Keratinocyte (primary cell): Measurements from ENCODE around the gene EIF6. TPM values are rescaled to one million over a fixed set of nuclear protein-coding genes. Genes with fewer than 3 reads are reported as not detected.

ENCODE experiments used
- DNase-seq: peaks from one replicate; pipeline ENCODE4 v3.0.0-alpha.2; 2011; ENCODE audit warnings: low read depth, missing footprints, low spot score
- FAIRE-seq: peaks from 2 replicates; lab custom pipeline; 2011; peaks lifted over from hg19 to GRCh38; lab: Jason Lieb, UNC
- H2AFZ ChIP-seq: 2 replicates; pipeline ENCODE4 v1.6.0; 2012; ENCODE audit warnings: low read length, control low read depth, inconsistent platforms; ENCODE audit not compliant: control insufficient read depth
- H3K27ac ChIP-seq: 2 replicates; pipeline ENCODE4 v1.5.1; 2011; ENCODE audit warnings: low read length; ENCODE audit not compliant: control insufficient read depth, insufficient read depth
- H3K27me3 ChIP-seq: 3 replicates; pipeline ENCODE4 v1.6.0; 2011; ENCODE audit warnings: low read length; ENCODE audit not compliant: control insufficient read depth, insufficient read depth; ENCODE audit errors: extremely low read depth
- H3K36me3 ChIP-seq, 2 experiments: 2 replicates in 1 of 2; 3 replicates in 1 of 2; pipeline ENCODE4 v1.5.1; 2011; ENCODE audit warnings: low read length in 2 of 2, mild to moderate bottlenecking in 1 of 2; ENCODE audit not compliant: control insufficient read depth in 2 of 2, insufficient read depth in 2 of 2; ENCODE audit errors: extremely low read depth in 1 of 2
- H3K4me1 ChIP-seq: 3 replicates; pipeline ENCODE4 v1.5.1; 2011; ENCODE audit warnings: low read length; ENCODE audit not compliant: control insufficient read depth, insufficient read depth; ENCODE audit errors: extremely low read depth
- H3K4me2 ChIP-seq: 3 replicates; pipeline ENCODE4 v1.6.0; 2011; ENCODE audit warnings: low read depth, low read length; ENCODE audit not compliant: control insufficient read depth, insufficient read depth; ENCODE audit errors: extremely low read depth
- H3K4me3 ChIP-seq, 3 experiments: fragments of 200-600 bp in 1 of 3; sonication (generic) in 1 of 3; 2 replicates in 2 of 3; 3 replicates in 1 of 3; pipeline ENCODE4 v1.5.1; 2011 to 2016; ENCODE audit warnings: low read length in 3 of 3, mild to moderate bottlenecking in 3 of 3, control low read depth in 2 of 3, inconsistent platforms in 1 of 3, low read depth in 1 of 3, mixed read lengths in 1 of 3, mixed run types in 1 of 3, moderate library complexity in 1 of 3; ENCODE audit not compliant: control insufficient read depth in 2 of 3, insufficient read depth in 2 of 3; ENCODE audit errors: extremely low read depth in 1 of 3
- H3K79me2 ChIP-seq: 2 replicates; pipeline ENCODE4 v1.6.0; 2012; ENCODE audit warnings: low read length; ENCODE audit not compliant: control insufficient read depth, insufficient read depth
- H3K9ac ChIP-seq: 3 replicates; pipeline ENCODE4 v1.6.0; 2011; ENCODE audit warnings: low read length; ENCODE audit not compliant: control insufficient read depth, insufficient read depth; ENCODE audit errors: extremely low read depth
- H3K9me1 ChIP-seq: 3 replicates; pipeline ENCODE4 v1.6.0; 2011; ENCODE audit warnings: low read length; ENCODE audit not compliant: control insufficient read depth, insufficient read depth; ENCODE audit errors: extremely low read depth
- H3K9me3 ChIP-seq: 2 replicates; pipeline ENCODE4 v1.5.1; 2012; ENCODE audit warnings: low read depth, low read length; ENCODE audit not compliant: control insufficient read depth
- H4K20me1 ChIP-seq: 3 replicates; pipeline ENCODE4 v1.6.0; 2011; ENCODE audit warnings: low read length; ENCODE audit not compliant: control insufficient read depth, insufficient read depth; ENCODE audit errors: extremely low read depth
- CTCF ChIP-seq, 3 experiments: IDR thresholded peaks in 1 of 3; conservative IDR thresholded peaks in 1 of 3; optimal IDR thresholded peaks in 1 of 3; 2 replicates in 2 of 3; 3 replicates in 1 of 3; pipeline versions ENCODE3 to v1.5.1; 2011; ENCODE audit warnings: low read length in 3 of 3, mild to moderate bottlenecking in 3 of 3, moderate library complexity in 2 of 3, control low read depth in 1 of 3, inconsistent platforms in 1 of 3; ENCODE audit not compliant: insufficient read depth in 2 of 3; ENCODE audit errors: extremely low read depth in 1 of 3
- EZH2 ChIP-seq: IDR thresholded peaks from one replicate; pipeline ENCODE4 v1.6.1; 2012; ENCODE audit warnings: inconsistent platforms, mild to moderate bottlenecking, low read length, moderate library complexity
- dilution Hi-C: fragments of 300-500 bp; cut with MboI; formaldehyde crosslinking; loops from one replicate; pipeline ENCODE4 v1.7.0; 2020; ENCODE audit warnings: low sequenced_read_pairs; ENCODE audit not compliant: extremely low pct_ligation_motif_present
- polyA plus RNA-seq, 5 experiments: library from polyadenylated mRNA; depleted of rRNA in 3 of 5; stranded (reverse) in 3 of 5; stranded (forward) in 1 of 5; unstranded in 1 of 5; fragments of >200 nt; gene quantifications; 1 replicate in 1 of 5; 2 replicates in 3 of 5; 3 replicates in 1 of 5; pipeline versions ENCODE4 v1.2.1 to v1.2.3, GENCODE V29; 2011 to 2012; ENCODE audit warnings: missing spikeins in 2 of 5, low read depth in 1 of 5, low replicate concordance in 1 of 5

The EIF6 gene
- polyA plus RNA-seq, 1 donor (not counting 4 experiments of a cell fraction or from before 2014, with no cell fraction given) = 206 TPM

DNA sequence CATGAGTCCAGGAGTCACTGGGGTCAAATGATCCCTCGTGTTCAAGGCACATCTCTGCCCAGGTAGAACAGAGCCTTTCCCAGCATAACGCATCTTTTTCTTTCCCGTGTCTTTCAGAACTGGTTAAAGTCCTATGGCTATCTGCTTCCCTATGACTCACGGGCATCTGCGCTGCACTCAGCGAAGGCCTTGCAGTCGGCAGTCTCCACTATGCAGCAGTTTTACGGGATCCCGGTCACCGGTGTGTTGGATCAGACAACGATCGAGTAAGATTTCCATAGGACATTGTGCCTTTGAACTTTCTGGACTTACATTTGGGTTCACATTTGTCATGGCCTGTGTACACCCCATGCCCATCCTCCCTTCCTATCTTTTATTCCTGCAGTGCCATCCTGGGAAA is 37.8 kb downstream of the EIF6 start:
- Histone ChIP-seq H3K79me2 (no peaks in the 10 kb centered on the region), H3K27me3 (no peaks in the 10 kb centered on the region), H3K4me2 (no peak overlapping the region), H3K9ac (no peak overlapping the region), H3K27ac (no peak overlapping the region), H3K36me3 (no peaks in the 10 kb centered on the region), H2AFZ (no peak overlapping the region), H3K4me1 (no peaks in the 10 kb centered on the region), H4K20me1 (no peaks in the 10 kb centered on the region), H3K4me3 (no peak overlapping the region), H3K9me1 (no peaks in the 10 kb centered on the region), H3K9me3 (no peaks in the 10 kb centered on the region)
- TF ChIP-seq EZH2 (no peak), CTCF (optimal IDR thresholded peaks at IDR 0.05 in 1 of 3, IDR thresholded peaks at IDR 0.05 in 1 of 3, conservative IDR thresholded peaks at IDR 0.05 in 1 of 3; ENCODE audit: extremely low read depth in 1 of 3, insufficient read depth in 2 of 3, low read length in 3 of 3) (no peak)
- FAIRE-seq (no peak), DNase-seq (no peak)
- dilution Hi-C loops = no loop called here

GRCh38 chr20:35243986-35244385 is 40.6 kb downstream of the EIF6 start:
- TF ChIP-seq CTCF (optimal IDR thresholded peaks at IDR 0.05 in 1 of 3, IDR thresholded peaks at IDR 0.05 in 1 of 3, conservative IDR thresholded peaks at IDR 0.05 in 1 of 3; ENCODE audit: extremely low read depth in 1 of 3, insufficient read depth in 2 of 3, low read length in 3 of 3) (no peak), EZH2 (no peak)
- H2AFZ ChIP-seq = no peak overlapping the region
- H3K9me1 ChIP-seq = no peaks in the 10 kb centered on the region
- H3K4me2 ChIP-seq = no peak overlapping the region
- dilution Hi-C loops = no loop called here
- peaks cover 10% of the 10 kb centered on the region for H3K27me3 ChIP-seq
- H3K4me1 ChIP-seq = no peaks in the 10 kb centered on the region
- H3K4me3 ChIP-seq = no peak overlapping the region
- H3K79me2 ChIP-seq = no peaks in the 10 kb centered on the region
- no peak overlapping the region for H3K27ac ChIP-seq
- H4K20me1 ChIP-seq = no peaks in the 10 kb centered on the region
- DNase-seq (no peak), FAIRE-seq (no peak)
- H3K9ac ChIP-seq = no peak overlapping the region
- no peaks in the 10 kb centered on the region for H3K36me3 ChIP-seq
- no peaks in the 10 kb centered on the region for H3K9me3 ChIP-seq
